ENCODE data around the gene RBMS3. TPM values are rescaled to one million over a fixed set of nuclear protein-coding genes. Genes with fewer than 3 reads are reported as not detected.

RBMS3 gene
- total RNA-seq, 3 donors from 2014 or later: 4.6 to 53.6 (median 11.7) TPM

- intact Hi-C loops (cut with DNase I, micrococcal nuclease): no loop called here
- ATAC-seq: no peak
Measured at GRCh38 chr3:29311795-29312194, 30.9 kb downstream of the RBMS3 start.

GRCh38 chr3:29312395-29312794 is 31.5 kb downstream of the RBMS3 start:
- intact Hi-C loops (cut with DNase I, micrococcal nuclease): no loop called here
- Histone ChIP-seq H3K9me3 (no peaks in the 10 kb centered on the region), H3K4me3 (no peak overlapping the region), H3K36me3 (ENCODE audit: low read depth) (no peaks in the 10 kb centered on the region), H3K4me1 (ENCODE audit: low read depth) (no peaks in the 10 kb centered on the region)
- ATAC-seq (no peak), DNase-seq (no peak)
- TF ChIP-seq CTCF (IDR thresholded peaks at IDR 0.05): no peak

More at GRCh38 chr3:29311795-29312194, 30.9 kb downstream of the RBMS3 start:
- no peak for DNase-seq
- TF ChIP-seq CTCF (IDR thresholded peaks at IDR 0.05): no peak
- H3K36me3 ChIP-seq (ENCODE audit: low read depth): no peaks in the 10 kb centered on the region
- H3K4me3 ChIP-seq: no peak overlapping the region
- H3K4me1 ChIP-seq (ENCODE audit: low read depth): no peaks in the 10 kb centered on the region
- H3K9me3 ChIP-seq: no peaks in the 10 kb centered on the region

GRCh38 chr3:29312960-29313452 is 32.1 kb downstream of the RBMS3 start:
- Histone ChIP-seq H3K9me3 (no peaks in the 10 kb centered on the region), H3K4me1 (ENCODE audit: low read depth) (no peaks in the 10 kb centered on the region), H3K36me3 (ENCODE audit: low read depth) (no peaks in the 10 kb centered on the region), H3K4me3 (no peak overlapping the region)
- no peak for TF ChIP-seq CTCF (IDR thresholded peaks at IDR 0.05)
- intact Hi-C loops (cut with DNase I, micrococcal nuclease): no loop called here
- DNase-seq (no peak), ATAC-seq (no peak)

GRCh38 chr3:29313981-29314726 is 33.3 kb downstream of the RBMS3 start:
- H3K36me3 ChIP-seq (ENCODE audit: low read depth): no peaks in the 10 kb centered on the region

GRCh38 chr3:29314727-29315088 is 33.8 kb downstream of the RBMS3 start:
- DNase-seq (no peak), ATAC-seq (no peak)
- H3K36me3 ChIP-seq (ENCODE audit: low read depth): no peaks in the 10 kb centered on the region
- intact Hi-C loops (cut with DNase I, micrococcal nuclease): no loop called here
- no peaks in the 10 kb centered on the region for H3K9me3 ChIP-seq
- no peak for TF ChIP-seq CTCF (IDR thresholded peaks at IDR 0.05)
- H3K4me3 ChIP-seq: no peak overlapping the region
- H3K4me1 ChIP-seq (ENCODE audit: low read depth): no peaks in the 10 kb centered on the region

More at GRCh38 chr3:29313981-29314726, 33.3 kb downstream of the RBMS3 start:
- TF ChIP-seq CTCF (IDR thresholded peaks at IDR 0.05): no peak
- Histone ChIP-seq H3K4me1 (ENCODE audit: low read depth) (no peaks in the 10 kb centered on the region), H3K4me3 (no peak overlapping the region), H3K9me3 (no peaks in the 10 kb centered on the region)
- ATAC-seq (no peak), DNase-seq (no peak)
- intact Hi-C loops (cut with DNase I, micrococcal nuclease): no loop called here
